Adipose tissue (tissue), 3 donors: ENCODE data around the gene RARG. TPM values are rescaled to one million over a fixed set of nuclear protein-coding genes. Genes with fewer than 3 reads are reported as not detected.

Source experiments
- H3K27ac ChIP-seq: one replicate; pipeline ENCODE4 v1.5.1; 2013; ENCODE audit warnings: low read depth, low read length
- WGBS, 3 donors: extraction: QIAGEN DNeasy Blood & Tissue Kit; methylation state at CpG; one replicate each; pipeline ENCODE4 v1.1.7; 2013; 5-methylcytosine and 5-hydroxymethylcytosine counted together
- polyA plus RNA-seq, 3 donors: library from polyadenylated mRNA; stranded (reverse); fragments of 200-250 nt; gene quantifications; one replicate each; pipeline ENCODE4 v1.2.3, GENCODE V29; 2013
- donor health status: healthy with polysubstance abuse.
- donor health status: Bipolar disorder and iron deficiency.
- donor health status: healthy.

Gene RARG
- polyA plus RNA-seq, 3 donors = 4.5 to 31.0 (median 9.4) TPM

DNA sequence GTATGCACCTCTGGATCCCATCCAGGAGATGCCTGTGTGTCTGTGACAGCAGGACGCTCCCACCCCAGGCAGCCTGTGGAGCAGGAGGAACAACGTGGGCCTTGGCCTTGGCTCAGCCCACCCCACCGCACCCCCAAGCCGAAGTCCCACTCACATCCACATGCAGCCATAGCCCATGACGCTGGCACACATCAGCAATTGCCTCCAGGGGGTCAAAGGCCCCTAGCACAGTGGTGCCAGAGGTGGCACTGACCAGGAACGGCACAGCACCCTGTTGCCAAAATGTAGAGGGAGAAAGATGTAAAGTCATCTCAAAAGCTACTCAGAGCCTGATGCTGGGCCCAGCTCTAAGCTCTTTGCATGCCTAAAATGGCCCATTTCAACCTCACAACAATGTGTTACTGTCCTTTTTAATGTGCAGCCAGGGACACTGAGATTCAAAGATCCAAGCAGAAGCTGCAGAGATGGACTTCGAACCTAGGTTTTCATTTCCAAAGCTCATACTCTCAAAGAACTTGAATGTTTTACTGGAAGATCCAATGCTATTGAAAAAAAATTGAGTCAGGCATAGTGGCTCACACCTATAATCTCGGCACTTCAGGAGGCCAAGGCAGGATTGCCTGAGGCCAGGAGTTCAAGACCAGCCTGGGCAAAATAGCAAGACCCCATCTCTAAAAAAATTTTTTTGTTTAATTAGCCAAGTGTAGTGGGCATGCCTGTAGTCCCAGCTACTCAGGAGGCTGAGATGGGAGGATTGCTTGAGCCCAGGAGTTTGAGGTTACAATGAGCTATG is 70.7 kb downstream of the RARG start:
- 90 to 94% (median 91%) methylated on average over 8 of the region's 8 CpGs for WGBS, 3 donors
- no peak overlapping the region for H3K27ac ChIP-seq

DNA sequence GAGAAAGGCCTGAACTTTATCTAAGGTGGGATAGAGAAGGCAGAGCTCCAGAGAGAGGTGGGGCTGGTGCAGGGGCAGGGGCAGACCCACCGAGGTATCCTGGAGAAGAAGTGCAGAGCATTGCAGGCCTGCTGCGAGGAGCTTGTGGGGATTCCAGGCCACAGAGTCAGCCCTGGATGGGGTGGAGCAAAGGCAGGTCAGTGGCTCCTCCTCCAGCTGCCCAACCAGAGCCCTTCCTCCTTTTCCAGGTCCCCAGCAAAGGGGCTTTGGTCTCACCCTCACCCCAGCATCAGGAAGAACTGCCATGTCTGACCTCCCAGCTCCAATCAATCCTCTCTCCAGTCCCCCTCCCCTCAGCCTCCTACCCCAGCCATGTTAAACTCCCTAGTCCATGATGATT is 71.3 kb downstream of the RARG start:
- WGBS, 3 donors = 80 to 88% (median 83%) methylated on average over 2 of the region's 2 CpGs
- H3K27ac ChIP-seq = no peak overlapping the region

Other genes starting within 250 kb of the RARG start
- 100 to 1,000 TPM; 216 to 308 (median 253) TPM for gene EIF4B, start 225.8 kb downstream of the RARG start, polyA plus RNA-seq
- gene TNS2, start 182.1 kb downstream of the RARG start, polyA plus RNA-seq = 100 to 1,000 TPM in 2 of 3 donors, 10 to 100 TPM in 1; 53.4 to 562 (median 225) TPM
- gene SPRYD3, start 152.8 kb downstream of the RARG start, polyA plus RNA-seq = 10 to 100 TPM; 26.9 to 66.7 (median 29.8) TPM
- 100 to 1,000 TPM in 1 of 3 donors, 10 to 100 TPM in 2; 21.8 to 437 (median 83.9) TPM for gene IGFBP6, start 134.5 kb downstream of the RARG start, polyA plus RNA-seq
- gene SOAT2, start 128.7 kb downstream of the RARG start, polyA plus RNA-seq = under 1 TPM in 2 of 3 donors, not detected in 1; 0.08 to 0.09 TPM
- 1 to 10 TPM; 6.3 to 9.2 (median 9.1) TPM for gene ZNF740, start 51.5 kb downstream of the RARG start, polyA plus RNA-seq
- 100 to 1,000 TPM in 1 of 3 donors, 10 to 100 TPM in 2; 36.3 to 167 (median 91.0) TPM for gene CSAD, start 51.3 kb downstream of the RARG start, polyA plus RNA-seq
- 1 to 10 TPM; 1.9 to 3.0 (median 2.3) TPM for gene ITGB7, start 25.0 kb downstream of the RARG start, polyA plus RNA-seq
- under 1 TPM; 0.08 to 0.55 (median 0.45) TPM for gene ESPL1, start 36.1 kb upstream of the RARG start, polyA plus RNA-seq
- 1,000 to 10,000 TPM in 1 of 3 donors, 100 to 1,000 TPM in 2; 478 to 1,510 (median 796) TPM for gene PFDN5, start 63.3 kb upstream of the RARG start, polyA plus RNA-seq
- gene MYG1, start 67.5 kb upstream of the RARG start, polyA plus RNA-seq = 10 to 100 TPM; 56.1 to 77.2 (median 56.9) TPM
- gene AAAS, start 89.4 kb upstream of the RARG start, polyA plus RNA-seq = 10 to 100 TPM; 29.4 to 34.1 (median 33.6) TPM
- not detected for gene SP7, start 104.1 kb upstream of the RARG start, polyA plus RNA-seq
- 10 to 100 TPM; 13.5 to 24.2 (median 14.6) TPM for gene SP1, start 148.0 kb upstream of the RARG start, polyA plus RNA-seq
- 1 to 10 TPM in 1 of 3 donors, under 1 TPM in 2; 0.10 to 1.6 (median 0.67) TPM for gene AMHR2, start 191.6 kb upstream of the RARG start, polyA plus RNA-seq
- 100 to 1,000 TPM in 2 of 3 donors, 10 to 100 TPM in 1; 82.1 to 179 (median 162) TPM for gene PRR13, start 209.5 kb upstream of the RARG start, polyA plus RNA-seq
- 100 to 1,000 TPM; 428 to 505 (median 439) TPM for gene PCBP2, start 219.9 kb upstream of the RARG start, polyA plus RNA-seq